Uterus (tissue), 2 donors: ENCODE measurements around the gene LRRTM3.

Source experiments
- CTCF ChIP-seq, 4 experiments: fragments of 200-600 bp in 2 of 4; fragments of 450-650 bp in 2 of 4; sonication (generic) in 2 of 4; IDR thresholded peaks; one replicate each; pipeline ENCODE4 v1.5.1; 2016 to 2019; ENCODE audit warnings: antibody characterized with exemption in 4 of 4, mild to moderate bottlenecking in 2 of 4, moderate library complexity in 1 of 4
- POLR2A ChIP-seq, 2 donors: fragments of 450-650 bp; IDR thresholded peaks; one replicate each; pipeline ENCODE4 v1.6.1; 2016; ENCODE audit warnings: antibody characterized with exemption in 2 of 2, mild to moderate bottlenecking in 1 of 2, moderate library complexity in 1 of 2

- TF ChIP-seq POLR2A (IDR thresholded peaks at IDR 0.05) (no peak), CTCF (IDR thresholded peaks at IDR 0.05) (no peak)
Measured at GRCh38 chr10:67015225-67015624, 89.4 kb downstream of the LRRTM3 start.
